ENCODE measurements around the gene BLVRB. TPM values are rescaled to one million over a fixed set of nuclear protein-coding genes. Genes with fewer than 3 reads are reported as not detected.

The BLVRB gene
- total and polyA plus RNA-seq, 9 of the 15 experiments (the other 6 are each of a cell fraction or from before 2014, with no cell fraction given): 81.1 to 749 (median 331) TPM

- TF ChIP-seq MECOM (CRISPR knock-in tag; IDR thresholded peaks at IDR 0.05) (0 out of 2 replicates have a peak, but pooled peaks have one; percentile 20), ZNF766 (CRISPR knock-in tag; conservative IDR thresholded peaks at IDR 0.05) (no peak), TSHZ1 (CRISPR knock-in tag; IDR thresholded peaks at IDR 0.05) (no peak)
Observed at GRCh38 chr19:40465025-40465556, 454 bp downstream of the BLVRB start (continued).

- Histone ChIP-seq H3K36me3 (ENCODE audit: control insufficient read depth, insufficient read depth, low read length) (peaks cover 21% of the 10 kb centered on the region), H4K20me1 (replicated peaks; ENCODE audit: control insufficient read depth, insufficient read depth, low read length) (peaks cover 7% of the 10 kb centered on the region), H3K9me3 (replicated peaks; ENCODE audit: control insufficient read depth, insufficient read depth, low read depth, low read length) (no peaks in the 10 kb centered on the region; the same call in 1 of the 2 replicates), H3K4me2 (ENCODE audit: insufficient read depth, low read length) (peak overlapping the region; percentile 91), H3K4me1 (replicated peaks in 1 of 2; ENCODE audit: control insufficient read depth in 2 of 2, insufficient read depth in 2 of 2, low read length in 2 of 2) (peaks cover 23 to 58% of the 10 kb centered on the region in 2 experiments; a peak in 4 of 5 replicates), H3K79me2 (ENCODE audit: control insufficient read depth, insufficient read depth, low read length) (peaks cover 65% of the 10 kb centered on the region), H3K27me3 (ENCODE audit: control insufficient read depth in 2 of 2, insufficient read depth in 2 of 2, low read length in 2 of 2) (no peaks in the 10 kb centered on the region), H3K27ac (ENCODE audit: extremely low read depth, low read depth, low read length) (peak overlapping the region; percentile 96), H3K9me1 (ENCODE audit: control insufficient read depth, insufficient read depth, low read length) (peaks cover 4% of the 10 kb centered on the region), H2AFZ (ENCODE audit: low read depth, low read length) (peak overlapping the region; percentile 61; the same call in 1 of the 2 replicates), H3K4me3 (peak overlapping the region; percentile 91), H3K9ac (ENCODE audit: insufficient read depth in 1 of 2, low read depth in 2 of 2, low read length in 2 of 2) (peak overlapping the region; percentile 96 to 99)
- ATAC-seq (peak; percentile 68), DNase-seq (ENCODE audit: extremely low read depth in 1 of 4, low spot score in 3 of 4) (peak; percentile 51 to 95 (median 69)), FAIRE-seq (peak; percentile 95)
- in situ Hi-C loops (cut with MboI): no loop called here
- BruUV-seq (replicated peaks): no TSS peak
- CTCF ChIA-PET (ENCODE audit: low intra/inter-chr PET ratio): interaction anchor here (0.6 to 1.9 kb wide), 8 partner anchors 134 to 1418 kb away, joined by 3 to 12 read pairs (median 4); no protein-coding TSS in a partner anchor
- POLR2A ChIA-PET: interaction anchor here (0.6 to 4.0 kb wide), 29 partner anchors 10 to 962 kb away, joined by 3 to 43 read pairs (median 4); partner anchors contain the start of genes LTBP4, SERTAD1 and SERTAD3
- intact Hi-C loops (cut with micrococcal nuclease): loop anchor here (1.0 to 2.0 kb wide), 2 partner anchors 64 to 134 kb away; no protein-coding TSS in a partner anchor
- 0% methylated on average over 11 of the region's 11 CpGs for WGBS (ENCODE audit: insufficient coverage, low coverage, missing lambda C conversion rate)
- TF ChIP-seq AFF1 (IDR thresholded peaks at IDR 0.05; ENCODE audit: low read depth in 1 of 2, partially characterized antibody in 2 of 2) (peak; percentile 26 to 59), FOSL1 (tag; conservative IDR thresholded peaks at IDR 0.05) (peak; percentile 94), KLF13 (tag; IDR thresholded peaks at IDR 0.05; ENCODE audit: borderline replicate concordance, low read depth) (no peak), ZNF282 (CRISPR knock-in tag; IDR thresholded peaks at IDR 0.05) (0 out of 2 replicates have a peak, but pooled peaks have one; percentile 11), RHOXF2B (CRISPR knock-in tag; conservative IDR thresholded peaks at IDR 0.05) (no peak)
Observed at GRCh38 chr19:40464059-40465024, 1.2 kb downstream of the BLVRB start.

All from K562 (cell line).